ENCODE data around the gene VIP.

DNA sequence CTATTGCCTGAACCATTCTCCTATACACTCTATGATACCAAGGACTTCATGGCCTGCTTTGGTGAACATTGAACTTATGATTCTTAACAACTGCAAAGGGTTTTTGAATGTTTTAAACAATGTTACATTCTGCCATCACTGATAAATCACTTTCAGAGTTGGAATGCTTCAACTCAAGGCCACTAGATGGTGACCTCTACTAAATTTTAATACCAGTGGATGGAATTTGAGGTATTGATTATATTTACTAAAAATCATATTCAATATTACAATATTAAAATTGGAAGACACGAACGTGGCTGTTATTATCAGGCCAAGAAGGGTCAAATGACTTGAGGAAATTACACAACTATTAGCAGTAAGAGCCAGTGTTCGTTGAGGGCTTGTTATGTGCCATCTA, 34.3 kb upstream of the VIP start:
- TF ChIP-seq POLR2AphosphoS2 (IDR thresholded peaks at IDR 0.05; ENCODE audit: low read depth, low read length) (no peak), HOXA7 (CRISPR knock-in tag; IDR thresholded peaks at IDR 0.05) (no peak), ZFX (CRISPR knock-in tag; IDR thresholded peaks at IDR 0.05; ENCODE audit: low read depth) (no peak), MXD3 (CRISPR knock-in tag; IDR thresholded peaks at IDR 0.05) (no peak), ZNF878 (CRISPR knock-in tag; IDR thresholded peaks at IDR 0.05) (no peak), ZSCAN20 (CRISPR knock-in tag; IDR thresholded peaks at IDR 0.05; ENCODE audit: borderline replicate concordance) (no peak), ZNF232 (CRISPR knock-in tag; IDR thresholded peaks at IDR 0.05; ENCODE audit: borderline replicate concordance) (no peak), POGZ (CRISPR knock-in tag; IDR thresholded peaks at IDR 0.05) (no peak)
- TF ChIP-seq, protein P1, sequence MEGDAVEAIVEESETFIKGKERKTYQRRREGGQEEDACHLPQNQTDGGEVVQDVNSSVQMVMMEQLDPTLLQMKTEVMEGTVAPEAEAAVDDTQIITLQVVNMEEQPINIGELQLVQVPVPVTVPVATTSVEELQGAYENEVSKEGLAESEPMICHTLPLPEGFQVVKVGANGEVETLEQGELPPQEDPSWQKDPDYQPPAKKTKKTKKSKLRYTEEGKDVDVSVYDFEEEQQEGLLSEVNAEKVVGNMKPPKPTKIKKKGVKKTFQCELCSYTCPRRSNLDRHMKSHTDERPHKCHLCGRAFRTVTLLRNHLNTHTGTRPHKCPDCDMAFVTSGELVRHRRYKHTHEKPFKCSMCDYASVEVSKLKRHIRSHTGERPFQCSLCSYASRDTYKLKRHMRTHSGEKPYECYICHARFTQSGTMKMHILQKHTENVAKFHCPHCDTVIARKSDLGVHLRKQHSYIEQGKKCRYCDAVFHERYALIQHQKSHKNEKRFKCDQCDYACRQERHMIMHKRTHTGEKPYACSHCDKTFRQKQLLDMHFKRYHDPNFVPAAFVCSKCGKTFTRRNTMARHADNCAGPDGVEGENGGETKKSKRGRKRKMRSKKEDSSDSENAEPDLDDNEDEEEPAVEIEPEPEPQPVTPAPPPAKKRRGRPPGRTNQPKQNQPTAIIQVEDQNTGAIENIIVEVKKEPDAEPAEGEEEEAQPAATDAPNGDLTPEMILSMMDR (CRISPR knock-in tag; IDR thresholded peaks at IDR 0.05) = 0 out of 2 replicates have a peak, but pooled peaks have one; percentile 5
- TF ChIP-seq, protein P2, sequence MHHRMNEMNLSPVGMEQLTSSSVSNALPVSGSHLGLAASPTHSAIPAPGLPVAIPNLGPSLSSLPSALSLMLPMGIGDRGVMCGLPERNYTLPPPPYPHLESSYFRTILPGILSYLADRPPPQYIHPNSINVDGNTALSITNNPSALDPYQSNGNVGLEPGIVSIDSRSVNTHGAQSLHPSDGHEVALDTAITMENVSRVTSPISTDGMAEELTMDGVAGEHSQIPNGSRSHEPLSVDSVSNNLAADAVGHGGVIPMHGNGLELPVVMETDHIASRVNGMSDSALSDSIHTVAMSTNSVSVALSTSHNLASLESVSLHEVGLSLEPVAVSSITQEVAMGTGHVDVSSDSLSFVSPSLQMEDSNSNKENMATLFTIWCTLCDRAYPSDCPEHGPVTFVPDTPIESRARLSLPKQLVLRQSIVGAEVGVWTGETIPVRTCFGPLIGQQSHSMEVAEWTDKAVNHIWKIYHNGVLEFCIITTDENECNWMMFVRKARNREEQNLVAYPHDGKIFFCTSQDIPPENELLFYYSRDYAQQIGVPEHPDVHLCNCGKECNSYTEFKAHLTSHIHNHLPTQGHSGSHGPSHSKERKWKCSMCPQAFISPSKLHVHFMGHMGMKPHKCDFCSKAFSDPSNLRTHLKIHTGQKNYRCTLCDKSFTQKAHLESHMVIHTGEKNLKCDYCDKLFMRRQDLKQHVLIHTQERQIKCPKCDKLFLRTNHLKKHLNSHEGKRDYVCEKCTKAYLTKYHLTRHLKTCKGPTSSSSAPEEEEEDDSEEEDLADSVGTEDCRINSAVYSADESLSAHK (CRISPR knock-in tag; IDR thresholded peaks at IDR 0.05; ENCODE audit: borderline replicate concordance) = no peak
- TF ChIP-seq, protein P3, sequence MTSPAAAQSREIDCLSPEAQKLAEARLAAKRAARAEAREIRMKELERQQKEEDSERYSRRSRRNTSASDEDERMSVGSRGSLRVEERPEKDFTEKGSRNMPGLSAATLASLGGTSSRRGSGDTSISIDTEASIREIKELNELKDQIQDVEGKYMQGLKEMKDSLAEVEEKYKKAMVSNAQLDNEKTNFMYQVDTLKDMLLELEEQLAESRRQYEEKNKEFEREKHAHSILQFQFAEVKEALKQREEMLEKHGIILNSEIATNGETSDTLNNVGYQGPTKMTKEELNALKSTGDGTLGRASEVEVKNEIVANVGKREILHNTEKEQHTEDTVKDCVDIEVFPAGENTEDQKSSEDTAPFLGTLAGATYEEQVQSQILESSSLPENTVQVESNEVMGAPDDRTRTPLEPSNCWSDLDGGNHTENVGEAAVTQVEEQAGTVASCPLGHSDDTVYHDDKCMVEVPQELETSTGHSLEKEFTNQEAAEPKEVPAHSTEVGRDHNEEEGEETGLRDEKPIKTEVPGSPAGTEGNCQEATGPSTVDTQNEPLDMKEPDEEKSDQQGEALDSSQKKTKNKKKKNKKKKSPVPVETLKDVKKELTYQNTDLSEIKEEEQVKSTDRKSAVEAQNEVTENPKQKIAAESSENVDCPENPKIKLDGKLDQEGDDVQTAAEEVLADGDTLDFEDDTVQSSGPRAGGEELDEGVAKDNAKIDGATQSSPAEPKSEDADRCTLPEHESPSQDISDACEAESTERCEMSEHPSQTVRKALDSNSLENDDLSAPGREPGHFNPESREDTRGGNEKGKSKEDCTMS (CRISPR knock-in tag; conservative IDR thresholded peaks at IDR 0.05) = no peak
- TF ChIP-seq, protein P4, sequence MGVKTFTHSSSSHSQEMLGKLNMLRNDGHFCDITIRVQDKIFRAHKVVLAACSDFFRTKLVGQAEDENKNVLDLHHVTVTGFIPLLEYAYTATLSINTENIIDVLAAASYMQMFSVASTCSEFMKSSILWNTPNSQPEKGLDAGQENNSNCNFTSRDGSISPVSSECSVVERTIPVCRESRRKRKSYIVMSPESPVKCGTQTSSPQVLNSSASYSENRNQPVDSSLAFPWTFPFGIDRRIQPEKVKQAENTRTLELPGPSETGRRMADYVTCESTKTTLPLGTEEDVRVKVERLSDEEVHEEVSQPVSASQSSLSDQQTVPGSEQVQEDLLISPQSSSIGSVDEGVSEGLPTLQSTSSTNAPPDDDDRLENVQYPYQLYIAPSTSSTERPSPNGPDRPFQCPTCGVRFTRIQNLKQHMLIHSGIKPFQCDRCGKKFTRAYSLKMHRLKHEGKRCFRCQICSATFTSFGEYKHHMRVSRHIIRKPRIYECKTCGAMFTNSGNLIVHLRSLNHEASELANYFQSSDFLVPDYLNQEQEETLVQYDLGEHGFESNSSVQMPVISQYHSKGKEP (CRISPR knock-in tag; IDR thresholded peaks at IDR 0.05) = no peak
